ENCODE data around the gene TBC1D19.
"Not testable (repeated sequence)": the region's sequence is repeated elsewhere in the genome, so short reads cannot be mapped to it uniquely, and the experiment has no call there.

Gene TBC1D19

DNA sequence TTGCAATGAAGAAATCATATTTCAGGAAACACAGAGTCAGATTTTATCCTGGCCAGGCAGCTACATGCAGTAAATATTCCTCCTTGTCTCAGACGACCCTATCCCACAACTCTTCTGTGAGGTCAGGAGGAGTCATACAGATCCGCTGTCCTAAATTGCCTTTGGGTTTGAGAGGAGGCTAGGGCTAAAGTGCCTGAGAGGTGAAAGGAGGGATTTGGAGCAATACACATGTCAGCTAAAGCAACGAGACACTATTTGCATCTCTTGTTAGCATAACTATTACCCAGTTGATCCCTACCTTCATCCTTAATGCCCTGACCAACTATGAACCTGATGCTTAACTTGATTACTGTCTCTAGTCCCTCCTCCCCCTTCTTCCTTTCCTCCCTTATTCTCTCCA, 98.6 kb downstream of the TBC1D19 start:
- no peak for DNase-seq (ENCODE audit: low spot score)

DNA sequence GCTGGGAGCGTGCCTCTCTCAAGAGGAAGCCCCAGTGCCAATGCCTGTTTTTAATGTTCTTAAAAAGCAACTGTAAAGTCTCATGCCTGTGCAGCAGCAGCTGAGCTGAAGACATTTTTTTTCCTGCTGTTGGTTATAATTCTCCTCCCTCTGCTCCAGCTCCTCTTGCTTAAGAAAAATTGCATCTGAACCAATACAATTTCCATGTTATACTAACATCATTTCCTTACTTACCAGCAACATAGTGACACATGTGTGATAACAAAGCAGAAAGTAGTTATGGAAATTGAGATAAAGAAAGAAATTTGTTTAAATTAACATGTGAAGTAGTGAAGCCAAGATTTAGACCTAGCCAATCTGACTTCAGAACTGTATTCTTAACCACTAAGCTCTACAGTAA, 101.4 kb downstream of the TBC1D19 start:
- no peak for DNase-seq (ENCODE audit: low spot score)

DNA sequence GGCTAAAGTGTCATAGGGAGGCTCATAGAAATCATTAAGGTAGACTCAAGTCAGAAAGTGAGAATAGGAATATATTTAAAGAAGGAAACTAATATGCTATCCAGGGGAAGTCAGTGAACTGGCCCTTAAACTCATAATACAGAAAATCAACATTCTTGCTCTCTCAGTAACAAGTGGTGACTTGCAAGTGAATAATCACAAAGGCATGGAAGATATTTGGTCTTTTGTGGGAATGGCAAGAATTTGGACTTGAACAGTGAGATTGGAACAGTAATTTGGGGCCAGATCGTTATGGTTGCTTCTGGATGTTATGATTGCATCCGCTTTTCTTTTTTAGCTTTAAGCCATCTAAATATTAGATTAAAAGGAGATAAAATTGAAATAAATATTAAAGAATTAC, 103.8 kb downstream of the TBC1D19 start:
- DNase-seq (ENCODE audit: low spot score): peak; percentile 73

DNA sequence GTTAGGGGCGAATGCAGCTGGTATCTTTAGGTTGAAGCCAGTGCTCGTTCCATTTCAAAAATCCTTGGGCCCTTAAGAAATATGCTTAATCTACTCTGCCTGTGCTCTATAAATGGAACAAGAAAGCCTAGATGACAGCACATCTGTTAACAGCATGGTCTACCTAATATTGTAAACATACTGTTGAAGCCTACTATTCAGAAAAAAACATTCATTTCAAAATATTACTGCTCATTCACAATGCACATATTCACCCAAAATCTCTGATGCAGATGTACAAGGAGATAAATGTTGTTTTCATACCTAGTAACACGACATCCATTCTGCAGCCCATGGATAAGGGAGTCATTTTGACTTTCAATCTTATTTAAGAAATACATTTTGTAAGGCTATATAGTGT, 106.6 kb downstream of the TBC1D19 start:
- no peak for DNase-seq (ENCODE audit: low spot score)

DNA sequence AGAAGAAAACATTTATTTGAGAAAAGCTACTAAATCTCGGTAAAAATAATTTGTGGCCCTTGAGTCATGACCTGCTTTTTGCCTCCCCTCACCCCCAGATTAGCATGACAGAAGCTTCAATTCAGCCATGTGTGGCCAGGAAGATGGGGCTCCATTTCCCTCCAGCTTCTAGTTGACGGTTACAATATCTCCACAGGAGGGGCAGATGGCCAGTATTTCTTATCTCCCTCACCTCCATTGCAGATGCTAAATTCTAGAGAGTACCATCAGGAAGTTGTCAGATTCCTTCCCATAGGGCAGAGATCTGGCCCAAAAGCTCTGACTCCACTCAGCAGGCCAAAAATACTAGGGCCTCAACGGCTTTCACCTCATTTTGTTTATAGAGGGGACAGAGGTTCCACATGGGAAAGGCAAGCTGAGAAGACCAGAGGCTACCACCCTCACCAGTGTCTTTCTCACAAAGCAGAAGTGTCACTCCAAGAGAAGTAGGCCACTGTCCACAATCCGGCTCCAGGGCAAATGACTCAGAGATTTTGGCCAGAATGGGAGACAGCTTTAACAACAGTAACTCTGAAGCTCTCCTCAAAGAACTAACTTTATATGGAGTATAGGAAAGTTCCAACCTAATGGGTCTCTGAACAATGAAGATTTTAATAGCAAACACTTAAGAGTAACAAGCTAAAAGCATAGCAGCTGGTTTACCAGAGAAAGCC, 108.3 kb downstream of the TBC1D19 start:
- peak; percentile 60 for DNase-seq (ENCODE audit: low spot score)

DNA sequence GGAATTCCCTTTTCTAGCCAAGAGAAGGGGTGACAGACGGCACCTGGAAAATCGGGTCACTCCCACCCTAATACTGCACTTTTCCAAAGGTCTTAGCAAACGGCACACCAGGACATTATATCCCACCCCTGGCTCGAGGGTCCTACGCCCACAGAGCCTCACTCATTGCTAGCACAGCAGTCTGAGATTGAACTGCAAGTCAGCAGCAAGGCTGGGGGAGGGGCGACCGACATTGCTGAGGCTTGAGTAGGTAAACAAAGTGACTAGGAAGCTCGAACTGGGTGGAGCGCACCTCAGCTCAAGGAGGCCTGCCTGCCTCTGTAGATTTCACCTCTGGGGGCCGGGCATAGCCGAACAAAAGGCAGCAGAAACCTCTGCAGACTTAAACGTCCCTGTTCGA, 110.2 kb downstream of the TBC1D19 start:
- DNase-seq (ENCODE audit: low spot score): not testable (repeated sequence)

DNA sequence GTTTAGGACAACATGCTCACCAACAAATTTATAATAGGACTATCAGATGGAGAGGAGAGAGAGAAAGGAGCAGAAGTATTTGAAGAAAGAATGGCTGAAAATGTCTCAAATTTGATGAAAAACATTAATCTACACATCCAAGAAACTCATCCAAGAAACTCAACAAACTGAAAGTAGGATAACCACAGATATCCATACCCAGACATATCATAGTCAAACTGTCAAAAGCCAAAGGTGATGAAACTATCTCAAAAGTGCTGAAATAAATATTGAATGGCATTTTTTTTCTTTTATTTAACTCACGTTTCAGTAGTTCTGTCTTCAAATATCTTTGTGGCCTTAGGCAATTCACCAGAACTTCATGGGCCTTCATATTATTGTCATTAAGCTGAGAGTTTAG, 116.2 kb downstream of the TBC1D19 start:
- DNase-seq (ENCODE audit: low spot score): no peak

DNA sequence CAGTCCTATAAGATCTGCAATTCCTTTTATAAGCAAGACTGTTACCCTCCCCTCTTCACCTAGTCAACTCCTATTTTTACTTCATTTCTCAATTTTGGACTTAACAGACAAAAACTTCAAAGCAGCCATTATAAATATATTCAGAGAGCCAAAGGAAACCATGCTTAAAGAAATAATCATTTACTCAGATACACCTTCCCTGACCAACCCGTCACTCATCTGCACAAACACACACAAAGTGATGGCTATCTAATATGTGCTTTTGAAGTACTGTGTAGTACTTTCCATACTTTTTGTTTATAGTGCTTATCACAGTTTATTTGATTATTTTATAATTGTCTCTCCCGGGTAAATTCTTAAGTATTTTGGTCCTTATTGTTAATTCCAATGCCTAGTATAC, 117.2 kb downstream of the TBC1D19 start:
- no peak for DNase-seq (ENCODE audit: low spot score)

DNA sequence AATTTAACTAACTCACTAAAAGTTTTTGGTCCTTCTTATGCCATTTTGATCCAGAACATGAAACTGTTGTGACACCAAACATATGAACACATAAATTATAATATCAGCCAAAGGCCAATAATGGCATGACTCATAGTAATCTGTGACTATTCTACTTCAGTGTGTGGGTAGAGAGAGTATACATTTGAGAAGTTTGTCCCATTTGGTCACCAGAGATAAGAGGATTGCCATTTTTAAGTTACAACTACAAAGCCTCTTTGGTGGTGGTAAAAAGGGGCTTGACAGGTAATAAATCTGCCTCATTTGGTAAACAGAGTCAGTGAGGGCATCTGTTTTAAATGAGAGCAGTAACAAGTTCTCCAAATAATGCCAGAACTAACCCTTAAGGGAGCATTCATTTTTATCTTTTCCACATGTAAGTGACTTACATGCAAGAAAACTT, 117.9 kb downstream of the TBC1D19 start:
- peak; percentile 18 for DNase-seq (ENCODE audit: low spot score)

DNA sequence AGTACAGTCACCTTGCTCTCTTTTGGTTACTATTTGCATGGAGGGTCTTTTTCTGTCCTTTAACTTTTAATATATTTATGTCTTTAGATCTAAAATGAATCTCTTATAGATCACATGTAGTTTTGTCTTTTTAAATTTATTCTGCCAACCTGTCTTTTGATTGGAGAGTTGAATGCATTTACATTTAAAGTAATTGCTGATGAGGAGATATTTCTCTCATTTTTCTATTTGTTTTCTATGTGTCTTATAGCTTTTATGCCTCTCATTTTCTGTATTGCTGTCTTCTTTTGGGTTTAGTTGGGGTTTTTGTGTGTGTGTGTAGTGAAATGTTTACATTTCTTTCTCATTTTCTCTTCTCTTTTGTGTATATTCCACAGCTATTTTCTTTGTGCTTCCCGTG, 123.5 kb downstream of the TBC1D19 start:
- DNase-seq (ENCODE audit: low spot score): no peak

DNA sequence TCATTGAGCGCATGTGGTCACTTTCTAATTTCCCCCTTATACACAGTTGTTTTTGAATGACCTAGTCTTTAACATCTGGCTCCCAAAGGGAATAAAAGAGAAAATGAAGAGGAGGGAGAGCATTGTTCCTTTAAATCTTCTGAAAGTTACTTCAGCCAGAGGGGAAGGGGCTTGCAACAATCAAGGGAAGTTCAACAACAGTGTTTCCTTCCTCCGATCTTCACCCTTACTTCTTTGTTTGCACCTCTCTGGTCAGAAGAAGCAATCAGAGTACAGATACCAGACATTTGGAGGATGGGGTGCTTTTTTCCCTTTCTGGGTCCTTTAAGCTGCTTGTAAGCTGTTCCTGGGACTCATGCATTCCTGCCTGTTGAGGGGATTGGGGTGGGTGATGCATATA, 125.4 kb downstream of the TBC1D19 start:
- DNase-seq (ENCODE audit: low spot score): no peak

DNA sequence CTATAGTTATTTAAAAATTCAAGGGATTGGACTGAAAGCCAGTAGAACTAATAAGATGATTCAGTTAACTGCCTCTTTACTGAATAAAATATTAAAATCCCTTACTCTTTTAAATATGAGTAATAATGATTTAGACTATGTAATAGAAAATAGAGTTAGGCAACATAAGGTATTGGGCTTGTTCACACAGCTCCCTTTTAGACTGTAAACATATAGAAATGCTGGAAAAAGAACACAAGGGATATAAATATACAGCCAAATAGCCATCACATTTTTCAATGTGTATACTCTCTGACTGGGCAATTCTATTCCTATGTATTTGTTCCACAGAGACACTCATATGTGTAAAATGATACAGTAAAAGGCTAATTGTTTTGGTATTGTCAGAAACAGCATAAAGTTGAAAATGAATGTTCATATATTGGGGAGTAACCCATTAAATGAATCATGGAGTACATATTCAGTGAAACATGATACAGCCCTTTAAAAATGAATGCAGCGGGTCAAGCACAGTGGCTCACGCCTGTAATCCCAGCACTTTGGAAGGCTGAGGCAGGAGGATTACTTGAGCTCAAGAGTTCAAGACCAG, 129.8 kb downstream of the TBC1D19 start:
- no peak for DNase-seq (ENCODE audit: low spot score)

DNA sequence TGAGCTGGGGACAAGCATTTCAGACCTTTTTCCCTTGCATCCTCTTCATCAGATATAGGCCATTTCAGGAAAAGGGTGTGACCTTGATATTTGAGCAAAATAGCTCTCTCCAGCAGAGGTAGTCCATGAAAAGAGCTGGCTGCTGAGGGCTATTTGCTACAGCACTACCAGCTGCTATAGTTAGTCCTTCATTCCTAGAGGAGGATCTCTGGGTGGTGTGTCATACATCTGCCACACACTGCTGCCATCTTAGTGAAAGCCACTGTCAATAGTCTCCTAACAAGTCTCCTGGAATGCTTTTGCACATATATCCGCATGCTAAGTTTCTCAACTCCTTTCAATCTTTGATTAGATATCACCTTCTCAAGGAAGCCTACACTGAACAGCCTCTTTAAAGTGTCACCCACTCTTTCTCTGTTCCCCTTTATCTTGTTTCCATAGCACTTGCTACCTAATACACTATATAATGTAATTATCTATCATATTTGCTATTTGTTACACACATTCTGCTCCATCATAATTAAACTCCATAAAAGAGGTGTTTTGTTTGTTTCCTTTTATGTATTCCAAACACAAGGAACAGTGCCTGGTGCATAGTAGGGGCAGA, 131.9 kb downstream of the TBC1D19 start:
- no peak for DNase-seq (ENCODE audit: low spot score)

DNA sequence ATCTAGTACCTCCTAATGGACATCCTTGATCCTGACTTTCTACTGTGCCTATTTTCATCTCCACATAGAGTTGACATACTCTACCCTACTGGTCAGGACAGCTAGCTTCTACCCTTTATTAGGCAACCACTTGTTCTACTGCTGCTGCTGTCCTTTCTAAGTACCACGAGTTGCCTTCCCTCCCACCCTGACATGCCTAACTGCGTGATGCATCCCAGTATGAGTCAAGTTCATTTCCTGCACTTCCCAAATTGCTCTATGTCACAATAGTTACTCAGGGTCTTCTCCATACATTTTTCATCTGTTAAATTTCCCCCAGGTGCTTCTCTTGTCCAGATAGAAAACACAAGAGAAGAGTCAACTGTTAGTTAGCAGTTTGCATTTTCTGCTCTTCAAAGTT, 133.4 kb downstream of the TBC1D19 start:
- DNase-seq (ENCODE audit: low spot score): peak; percentile 70

DNA sequence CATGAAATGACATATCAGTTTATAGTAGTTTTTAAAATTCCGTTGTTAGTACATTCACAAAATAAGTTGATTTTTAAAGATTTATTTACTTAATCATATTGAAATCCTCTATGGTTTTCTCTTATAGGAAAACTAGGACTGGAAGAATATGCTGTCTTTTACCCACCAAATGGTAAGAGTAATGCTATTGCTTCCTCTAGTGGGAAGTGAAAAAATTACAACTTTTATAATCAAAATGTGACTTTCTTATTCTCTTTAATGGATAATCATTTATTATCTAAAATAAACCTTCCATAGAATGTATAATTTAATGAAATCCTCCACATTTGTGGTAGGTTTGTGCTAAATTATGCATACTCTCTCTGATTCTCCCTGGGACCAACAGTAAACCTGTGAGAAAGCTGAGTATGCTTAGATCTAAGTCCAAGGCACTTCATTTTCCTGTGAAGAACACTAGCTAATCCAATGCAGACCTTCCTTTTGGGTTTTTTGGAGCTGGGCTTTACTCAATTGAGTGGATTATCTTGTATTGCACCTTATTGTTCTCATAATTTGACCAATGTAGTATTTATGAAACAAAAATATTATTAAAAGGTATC, 136.2 kb downstream of the TBC1D19 start:
- peak; percentile 22 for DNase-seq (ENCODE audit: low spot score)

DNA sequence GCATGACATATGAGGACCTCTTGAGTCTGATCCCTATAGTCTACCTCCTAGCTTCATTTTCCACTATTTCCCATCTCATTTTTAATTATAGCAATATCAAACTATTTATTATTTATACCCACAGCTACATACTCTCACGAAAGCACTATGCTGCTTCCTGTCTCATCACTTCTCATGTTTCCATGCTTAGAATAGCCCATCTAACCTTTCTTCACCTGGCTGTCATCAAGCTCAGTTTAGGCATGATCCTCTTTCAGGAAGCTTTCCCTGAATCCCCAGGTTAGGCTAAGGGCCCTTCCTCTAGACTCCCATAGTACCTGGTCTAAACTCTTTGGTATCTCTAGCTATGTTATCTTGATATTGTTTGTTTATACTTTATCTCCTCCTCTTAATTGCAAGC, 137.8 kb downstream of the TBC1D19 start:
- no peak for DNase-seq (ENCODE audit: low spot score)

DNA sequence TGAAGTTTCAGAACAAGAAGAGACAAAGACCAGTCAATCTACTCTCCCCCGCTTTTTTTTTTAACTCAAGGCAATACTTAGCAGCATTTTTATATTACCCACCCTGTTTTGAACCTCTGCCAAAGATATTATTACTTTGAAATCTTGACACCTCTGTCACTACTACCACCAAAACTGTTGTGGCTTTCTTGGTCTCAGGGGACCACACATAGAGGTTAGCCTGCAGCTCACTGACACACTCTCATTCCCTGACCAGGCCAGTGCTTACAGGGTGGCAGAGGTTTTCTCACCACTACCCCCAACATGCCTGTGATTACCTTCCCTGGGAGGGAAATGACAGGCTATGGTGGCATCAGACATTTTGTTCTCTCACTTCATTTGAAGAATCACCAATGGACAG, 139.3 kb downstream of the TBC1D19 start:
- DNase-seq (ENCODE audit: low spot score): no peak

DNA sequence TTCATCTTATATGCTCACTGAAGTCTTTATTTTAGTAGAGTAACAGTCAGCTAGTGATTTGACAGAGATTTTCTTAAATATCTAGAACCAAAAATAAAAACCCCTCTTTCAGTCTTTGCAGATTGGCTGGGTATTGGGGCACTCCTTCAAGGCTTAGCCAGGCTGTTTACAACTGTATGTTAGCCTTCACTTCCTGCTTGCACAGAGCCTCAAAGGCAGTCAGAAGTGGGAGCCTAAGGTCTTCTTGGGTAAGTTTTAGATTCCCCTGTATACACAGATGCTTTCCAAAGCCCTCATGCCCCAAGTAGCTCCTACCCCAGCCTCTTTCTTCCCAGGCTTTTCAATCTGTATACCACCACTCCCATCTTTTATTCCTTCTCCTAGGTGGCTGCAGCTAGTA, 140.7 kb downstream of the TBC1D19 start:
- DNase-seq (ENCODE audit: low spot score): no peak

DNA sequence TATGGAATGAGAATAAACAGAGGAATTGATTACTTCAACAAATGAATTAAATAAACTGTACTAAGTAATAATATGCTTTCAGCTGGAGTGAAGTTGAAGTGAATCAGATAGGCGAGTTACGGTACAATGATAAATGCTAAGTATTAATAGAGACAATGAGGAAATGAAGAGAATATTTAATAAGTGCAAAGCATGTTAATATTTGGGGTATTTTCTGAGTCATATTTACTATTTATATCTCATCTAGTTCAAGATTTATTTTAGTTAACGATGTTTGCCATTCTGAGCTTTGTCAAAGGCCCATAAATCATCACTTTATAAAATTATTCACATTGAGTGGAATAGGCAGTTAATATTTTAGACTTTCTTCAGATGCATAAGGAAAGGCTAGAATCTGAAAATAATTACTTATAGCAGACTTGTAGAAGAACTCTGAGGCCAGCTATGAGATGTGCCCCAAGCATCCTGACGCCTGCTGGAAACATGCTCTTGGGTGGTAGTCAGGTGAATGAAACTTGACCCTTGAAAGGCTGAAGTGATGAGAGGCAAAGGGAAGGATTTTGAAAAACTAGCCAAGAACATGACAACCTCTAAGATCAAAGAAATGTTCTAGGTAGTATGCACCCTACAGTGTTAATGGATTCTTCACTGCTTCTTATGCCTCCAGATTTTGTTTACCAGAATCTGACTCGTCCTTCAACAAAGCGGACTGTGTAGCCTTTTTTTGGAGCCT, 142.9 kb downstream of the TBC1D19 start:
- DNase-seq (ENCODE audit: low spot score): no peak

DNA sequence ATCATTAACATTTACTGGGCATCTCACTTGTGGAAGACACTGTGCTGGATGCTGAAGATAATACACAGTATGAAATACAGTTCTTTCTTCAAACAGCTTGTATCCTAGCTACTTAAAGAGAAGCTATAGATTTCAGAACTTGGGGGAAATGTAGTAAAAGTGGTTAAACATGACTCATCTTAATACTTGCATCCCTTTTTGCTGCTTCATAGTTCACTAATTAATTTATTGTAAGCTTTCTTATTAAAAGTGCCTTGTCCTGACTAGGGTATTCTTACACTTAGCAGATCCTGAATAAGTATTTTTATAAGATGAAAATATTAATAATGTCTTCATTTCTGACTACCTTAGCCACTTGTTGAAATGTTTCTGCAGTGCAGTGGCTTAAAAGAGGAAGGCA, 144.0 kb downstream of the TBC1D19 start:
- DNase-seq (ENCODE audit: low spot score): no peak

DNA sequence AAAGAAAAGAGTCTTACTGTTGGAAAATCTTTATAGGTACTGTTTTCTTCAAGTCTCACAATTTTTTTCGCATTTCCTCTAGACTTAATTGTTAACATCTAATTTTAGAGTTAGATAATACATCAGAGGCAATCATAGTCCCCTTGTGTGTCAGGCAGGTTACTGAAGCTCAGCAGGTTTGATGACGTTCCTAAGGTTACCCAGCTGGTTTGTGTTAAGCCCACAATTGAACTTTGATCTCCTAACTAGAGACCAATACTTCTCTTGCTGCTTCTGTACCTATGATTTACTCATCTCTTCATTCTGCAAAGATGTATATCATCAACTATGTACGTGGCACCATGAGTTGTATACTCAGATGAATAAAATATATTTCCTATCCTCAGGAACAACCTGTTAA, 145.1 kb downstream of the TBC1D19 start:
- no peak for DNase-seq (ENCODE audit: low spot score)

DNA sequence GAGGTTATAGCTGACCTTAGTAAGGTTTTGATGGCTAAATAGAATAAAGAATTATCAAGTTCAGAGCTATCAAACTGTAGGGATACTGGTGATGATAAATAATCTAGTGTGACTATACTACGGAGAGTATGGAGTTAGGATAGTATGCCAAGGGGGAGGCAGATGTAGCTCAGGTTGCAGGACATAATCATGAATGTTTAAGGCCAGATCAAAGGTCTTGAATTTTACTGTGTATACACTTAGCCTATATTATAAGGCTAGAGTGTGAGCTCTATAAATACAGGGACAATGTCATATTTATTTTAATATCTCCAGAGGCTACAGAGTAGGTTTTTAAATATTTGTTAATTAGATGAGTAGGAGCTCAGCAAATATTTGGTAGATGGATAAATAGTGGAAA, 145.7 kb downstream of the TBC1D19 start:
- DNase-seq (ENCODE audit: low spot score): no peak

Measured in AG20443 (cell line).